Activated CD4-positive, alpha-beta T cell treated with anti-CD3 and anti-CD28 coated beads for 36 hours (primary cell): ENCODE measurements around the gene VPS25. TPM values are rescaled to one million over a fixed set of nuclear protein-coding genes. Genes with fewer than 3 reads are reported as not detected.

Experiments
- ATAC-seq: fragments of 200-7000 bp; cut with Tn5 transposase; one replicate; pipeline ENCODE4 v1.10.0; 2021; ENCODE audit warnings: mild to moderate bottlenecking, moderate library complexity
- CTCF ChIA-PET: fragments of 350-600 bp; sonication (Branson Sonifier 250); formaldehyde crosslinking; loops from one replicate; lab custom pipeline; 2021; ENCODE audit warnings: antibody characterized with exemption; lab: Charles Lee
- POLR2A ChIA-PET: fragments of 350-600 bp; sonication (Branson Sonifier 250); formaldehyde crosslinking; loops from one replicate; lab custom pipeline; 2021; ENCODE audit warnings: antibody characterized with exemption, inconsistent platforms; lab: Charles Lee
- DNase-seq: peaks from one replicate; pipeline ENCODE4 v3.0.0-alpha.2; 2020
- H3K27ac Mint-ChIP-seq: one replicate; pipeline ENCODE4 v1.8.0; 2021; ENCODE audit warnings: mixed read lengths
- H3K27me3 Mint-ChIP-seq: one replicate; pipeline ENCODE4 v1.8.0; 2021; ENCODE audit warnings: mixed read lengths
- H3K36me3 Mint-ChIP-seq: one replicate; pipeline ENCODE4 v1.8.0; 2021; ENCODE audit warnings: low read depth, mixed read lengths
- H3K4me1 Mint-ChIP-seq: one replicate; pipeline ENCODE4 v1.8.0; 2021; ENCODE audit warnings: mixed read lengths
- H3K4me3 Mint-ChIP-seq: one replicate; pipeline ENCODE4 v1.8.0; 2021; ENCODE audit warnings: mild to moderate bottlenecking, moderate library complexity, mixed read lengths
- H3K9me3 Mint-ChIP-seq: one replicate; pipeline ENCODE4 v1.8.0; 2021; ENCODE audit warnings: low read depth, mixed read lengths
- intact Hi-C, 2 experiments: fragments of 100-400 bp; cut with DNase I in 1 of 2; cut with micrococcal nuclease in 1 of 2; formaldehyde crosslinking; loops; one replicate each; pipeline versions ENCODE4 v1.14.2 to v1.15.1; 2022 to 2024; cut with DNase I, micrococcal nuclease
- total RNA-seq, 2 experiments: library from RNA; stranded (reverse); gene quantifications; one replicate each; pipeline ENCODE4 v1.2.3, GENCODE V29; 2021

The VPS25 gene
- total RNA-seq, 2 experiments from 2014 or later, result 62.5 to 64.0 TPM

GRCh38 chr17:42796066-42796758 lies 23.0 kb downstream of the VPS25 start:
- no peaks in the 10 kb centered on the region for H3K9me3 Mint-ChIP-seq
- DNase-seq (no peak), ATAC-seq (no peak)
- H3K27me3 Mint-ChIP-seq, result no peaks in the 10 kb centered on the region
- CTCF ChIA-PET, result interaction anchor here (0.6 to 0.7 kb wide), 2 partner anchors 10 to 254 kb away, joined by 3 read pairs; no protein-coding TSS in a partner anchor
- peaks cover 7% of the 10 kb centered on the region for H3K36me3 Mint-ChIP-seq
- H3K4me1 Mint-ChIP-seq, result peaks cover 16% of the 10 kb centered on the region
- intact Hi-C loops, result no loop called here
- H3K4me3 Mint-ChIP-seq, result no peak overlapping the region
- POLR2A ChIA-PET, result no interaction called here
- no peak overlapping the region for H3K27ac Mint-ChIP-seq

GRCh38 chr17:42797067-42798007 lies 24.1 kb downstream of the VPS25 start:
- peaks cover 16% of the 10 kb centered on the region for H3K4me1 Mint-ChIP-seq
- intact Hi-C loops, result loop anchor here (1.0 to 2.0 kb wide), 7 partner anchors 24 to 328 kb away; partner anchors contain the start of genes EZH1 (in 2 of the 2), BECN1 (in 1 of the 2), BRCA1 (in 1 of the 2) and PSMC3IP (in 1 of the 2)
- ChIA-PET POLR2A (no interaction called here), CTCF (interaction anchor here (1.0 to 1.2 kb wide), 3 partner anchors 11 to 24 kb away, joined by 3 to 5 read pairs (median 4); no protein-coding TSS in a partner anchor)
- ATAC-seq (no peak), DNase-seq (no peak)
- H3K4me3 Mint-ChIP-seq, result peak overlapping the region; percentile 87
- no peaks in the 10 kb centered on the region for H3K9me3 Mint-ChIP-seq
- H3K36me3 Mint-ChIP-seq, result peaks cover 7% of the 10 kb centered on the region
- no peak overlapping the region for H3K27ac Mint-ChIP-seq
- no peaks in the 10 kb centered on the region for H3K27me3 Mint-ChIP-seq

- Mint-ChIP-seq H3K4me1 (peaks cover 16% of the 10 kb centered on the region), H3K4me3 (peak overlapping the region; percentile 87), H3K36me3 (peaks cover 7% of the 10 kb centered on the region), H3K27ac (no peak overlapping the region), H3K27me3 (no peaks in the 10 kb centered on the region), H3K9me3 (no peaks in the 10 kb centered on the region)
- intact Hi-C loops, result loop anchor here (1.0 to 2.0 kb wide), 7 partner anchors 25 to 327 kb away; partner anchors contain the start of genes EZH1 (in 2 of the 2), BECN1 (in 1 of the 2), BRCA1 (in 1 of the 2) and PSMC3IP (in 1 of the 2)
- DNase-seq, result no peak
- ATAC-seq, result no peak
- ChIA-PET POLR2A (interaction anchor here (0.6 to 1.0 kb wide), 2 partner anchors 143 to 200 kb away, joined by 3 to 5 read pairs; partner anchors contain the start of gene RPL27), CTCF (interaction anchor here (0.6 to 1.2 kb wide), 8 partner anchors 9 to 293 kb away, joined by 3 to 5 read pairs (median 3); partner anchors contain the start of gene BECN1)
Observed at GRCh38 chr17:42798011-42798382, 24.7 kb downstream of the VPS25 start.

GRCh38 chr17:42798383-42799380 lies 25.4 kb downstream of the VPS25 start, which contains the start of the genes CNTD1 and COA3:
CNTD1 (plus strand) TSS chr17:42798861; CDS start chr17:42799068, 207 bp downstream.
COA3 (minus strand) TSS chr17:42798704; CDS start chr17:42798681, 23 bp downstream.
- intact Hi-C loops, result loop anchor here (1.0 to 2.0 kb wide), 7 partner anchors 25 to 327 kb away; partner anchors contain the start of genes EZH1 (in 2 of the 2), BECN1 (in 1 of the 2), BRCA1 (in 1 of the 2) and PSMC3IP (in 1 of the 2)
- POLR2A ChIA-PET, result interaction anchor here (0.6 to 1.0 kb wide), 2 partner anchors 144 to 199 kb away, joined by 3 to 5 read pairs; partner anchors contain the start of gene RPL27
- peak within 1 kb of the TSS; percentile 87 for H3K4me3 Mint-ChIP-seq
- H3K27me3 Mint-ChIP-seq, result no peaks in the 10 kb centered on the region
- H3K36me3 Mint-ChIP-seq, result peaks cover 7% of the 10 kb centered on the region
- peak within 1 kb of the TSS; percentile 58 for H3K27ac Mint-ChIP-seq
- H3K4me1 Mint-ChIP-seq, result peaks cover 16% of the 10 kb centered on the region
- H3K9me3 Mint-ChIP-seq, result no peaks in the 10 kb centered on the region
- ATAC-seq (peak; percentile 100), DNase-seq (peak; percentile 92)
- CTCF ChIA-PET, result interaction anchor here (0.6 to 1.2 kb wide), 7 partner anchors 9 to 293 kb away, joined by 3 to 5 read pairs (median 3); partner anchors contain the start of gene BECN1

GRCh38 chr17:42803074-42803883 lies 30.0 kb downstream of the VPS25 start:
- no peaks in the 10 kb centered on the region for H3K36me3 Mint-ChIP-seq
- intact Hi-C loops, result no loop called here
- ATAC-seq (no peak), DNase-seq (no peak)
- ChIA-PET POLR2A (no interaction called here), CTCF (interaction anchor here (2.0 kb wide), 1 partner anchor 17 kb away, joined by 9 read pairs; no protein-coding TSS in a partner anchor)
- H3K4me1 Mint-ChIP-seq, result peaks cover 5% of the 10 kb centered on the region
- H3K4me3 Mint-ChIP-seq, result no peak overlapping the region
- H3K27ac Mint-ChIP-seq, result no peak overlapping the region
- no peaks in the 10 kb centered on the region for H3K9me3 Mint-ChIP-seq
- no peaks in the 10 kb centered on the region for H3K27me3 Mint-ChIP-seq

GRCh38 chr17:42804918-42805367 lies 31.7 kb downstream of the VPS25 start:
- H3K4me3 Mint-ChIP-seq, result no peak overlapping the region
- DNase-seq (no peak), ATAC-seq (no peak)
- intact Hi-C loops, result no loop called here
- H3K27ac Mint-ChIP-seq, result no peak overlapping the region
- peaks cover 2% of the 10 kb centered on the region for H3K36me3 Mint-ChIP-seq
- no peaks in the 10 kb centered on the region for H3K4me1 Mint-ChIP-seq
- POLR2A ChIA-PET, result no interaction called here
- no peaks in the 10 kb centered on the region for H3K27me3 Mint-ChIP-seq
- no peaks in the 10 kb centered on the region for H3K9me3 Mint-ChIP-seq
- CTCF ChIA-PET, result interaction anchor here (1.2 kb wide), 1 partner anchor 16 kb away, joined by 3 read pairs; no protein-coding TSS in a partner anchor

- H3K36me3 Mint-ChIP-seq, result peaks cover 6% of the 10 kb centered on the region
- ChIA-PET CTCF (interaction anchor here (0.6 kb wide), 1 partner anchor 11 kb away, joined by 3 read pairs; no protein-coding TSS in a partner anchor), POLR2A (interaction anchor here (0.6 kb wide), 1 partner anchor 33 kb away, joined by 6 read pairs; no protein-coding TSS in a partner anchor)
- H3K9me3 Mint-ChIP-seq, result no peaks in the 10 kb centered on the region
- no peak overlapping the region for H3K4me3 Mint-ChIP-seq
- intact Hi-C loops, result no loop called here
- H3K27ac Mint-ChIP-seq, result no peak overlapping the region
- ATAC-seq (no peak), DNase-seq (no peak)
- no peaks in the 10 kb centered on the region for H3K4me1 Mint-ChIP-seq
- H3K27me3 Mint-ChIP-seq, result no peaks in the 10 kb centered on the region
Observed at GRCh38 chr17:42806249-42806648, 33.0 kb downstream of the VPS25 start.

- ChIA-PET POLR2A (interaction anchor here (1.5 kb wide), 1 partner anchor 11 kb away, joined by 3 read pairs; no protein-coding TSS in a partner anchor), CTCF (no interaction called here)
- ATAC-seq, result no peak
- Mint-ChIP-seq H3K27me3 (no peaks in the 10 kb centered on the region), H3K9me3 (no peaks in the 10 kb centered on the region), H3K36me3 (peaks cover 21% of the 10 kb centered on the region), H3K4me1 (no peaks in the 10 kb centered on the region), H3K27ac (no peak overlapping the region), H3K4me3 (no peak overlapping the region)
- intact Hi-C loops, result no loop called here
- no peak for DNase-seq
Observed at GRCh38 chr17:42809250-42809649, 36.0 kb downstream of the VPS25 start.
